Measurements from ENCODE around the gene MAP2.

GRCh38 chr2:209523041-209523740 is 99.3 kb downstream of the MAP2 start:
- TF ChIP-seq, protein P1, sequence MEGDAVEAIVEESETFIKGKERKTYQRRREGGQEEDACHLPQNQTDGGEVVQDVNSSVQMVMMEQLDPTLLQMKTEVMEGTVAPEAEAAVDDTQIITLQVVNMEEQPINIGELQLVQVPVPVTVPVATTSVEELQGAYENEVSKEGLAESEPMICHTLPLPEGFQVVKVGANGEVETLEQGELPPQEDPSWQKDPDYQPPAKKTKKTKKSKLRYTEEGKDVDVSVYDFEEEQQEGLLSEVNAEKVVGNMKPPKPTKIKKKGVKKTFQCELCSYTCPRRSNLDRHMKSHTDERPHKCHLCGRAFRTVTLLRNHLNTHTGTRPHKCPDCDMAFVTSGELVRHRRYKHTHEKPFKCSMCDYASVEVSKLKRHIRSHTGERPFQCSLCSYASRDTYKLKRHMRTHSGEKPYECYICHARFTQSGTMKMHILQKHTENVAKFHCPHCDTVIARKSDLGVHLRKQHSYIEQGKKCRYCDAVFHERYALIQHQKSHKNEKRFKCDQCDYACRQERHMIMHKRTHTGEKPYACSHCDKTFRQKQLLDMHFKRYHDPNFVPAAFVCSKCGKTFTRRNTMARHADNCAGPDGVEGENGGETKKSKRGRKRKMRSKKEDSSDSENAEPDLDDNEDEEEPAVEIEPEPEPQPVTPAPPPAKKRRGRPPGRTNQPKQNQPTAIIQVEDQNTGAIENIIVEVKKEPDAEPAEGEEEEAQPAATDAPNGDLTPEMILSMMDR (conservative IDR thresholded peaks at IDR 0.05) = no peak
- no peak for TF ChIP-seq EZH2 (IDR thresholded peaks at IDR 0.05; ENCODE audit: low read depth)

Data from PC-9 (cell line).